Measurements from ENCODE around the gene RLN1.
"Not testable (repeated sequence)": the region's sequence is repeated elsewhere in the genome, so short reads cannot be mapped to it uniquely, and the experiment has no call there.

RLN1 gene

GRCh38 chr9:5361326-5362010, 21.8 kb upstream of the RLN1 start:
- H3K4me1 ChIP-seq (ENCODE audit: control insufficient read depth in 5 of 5, insufficient read depth in 5 of 5, low read length in 5 of 5), result peaks cover 0 to 25% (median 10%) of the 10 kb centered on the region in 5 donors
- H3K27ac ChIP-seq (ENCODE audit: low read depth, low read length), result peak overlapping the region; percentile 62

DNA sequence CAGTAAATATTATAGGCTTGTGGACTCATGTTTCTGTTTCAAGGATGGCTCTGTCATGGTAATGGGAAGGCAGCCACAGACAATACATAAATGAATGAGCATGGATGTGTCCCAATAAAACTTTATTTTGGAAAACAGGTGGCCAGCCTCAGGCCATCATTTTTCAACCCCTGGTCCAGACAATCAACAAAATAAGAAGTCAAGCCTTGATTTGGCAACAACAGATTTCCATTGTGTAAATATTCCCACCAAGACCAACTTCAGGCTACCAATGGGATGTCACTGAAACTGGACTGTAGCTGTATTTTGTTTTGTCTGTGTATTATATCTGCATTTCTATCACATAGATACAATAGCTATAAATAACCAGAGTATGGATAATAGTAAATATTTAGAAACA, 20.7 kb upstream of the RLN1 start:
- Histone ChIP-seq H3K36me3 (ENCODE audit: control insufficient read depth in 5 of 5, insufficient read depth in 5 of 5, low read length in 5 of 5) (peaks cover 0 to 7% (median 4%) of the 10 kb centered on the region in 5 donors), H3K4me3 (ENCODE audit: low read depth in 1 of 5, low read length in 5 of 5) (peak overlapping the region in 1 of 5 donors; percentile 11), H3K27me3 (ENCODE audit: control insufficient read depth in 5 of 5, insufficient read depth in 4 of 5, low read length in 5 of 5) (no peaks in the 10 kb centered on the region), H3K4me1 (ENCODE audit: control insufficient read depth in 5 of 5, insufficient read depth in 5 of 5, low read length in 5 of 5) (peaks cover 0 to 25% (median 10%) of the 10 kb centered on the region in 5 donors), H3K27ac (ENCODE audit: low read depth, low read length) (no peak overlapping the region), H3K9ac (ENCODE audit: low read length in 5 of 5) (no peak overlapping the region), H3K9me3 (ENCODE audit: control insufficient read depth in 5 of 5, low read length in 5 of 5) (no peaks in the 10 kb centered on the region)

More at GRCh38 chr9:5361326-5362010, 21.8 kb upstream of the RLN1 start:
- H3K36me3 ChIP-seq (ENCODE audit: control insufficient read depth in 5 of 5, insufficient read depth in 5 of 5, low read length in 5 of 5), result peaks cover 0 to 5% (median 2%) of the 10 kb centered on the region in 5 donors
- no peaks in the 10 kb centered on the region for H3K9me3 ChIP-seq (ENCODE audit: control insufficient read depth in 5 of 5, low read length in 5 of 5)
- H3K27me3 ChIP-seq (ENCODE audit: control insufficient read depth in 5 of 5, insufficient read depth in 4 of 5, low read length in 5 of 5), result no peaks in the 10 kb centered on the region
- H3K4me3 ChIP-seq (ENCODE audit: low read depth in 1 of 5, low read length in 5 of 5), result no peak overlapping the region
- no peak overlapping the region for H3K9ac ChIP-seq (ENCODE audit: low read length in 5 of 5)

GRCh38 chr9:5357431-5358105, 17.9 kb upstream of the RLN1 start:
- peaks cover 0 to 7% (median 4%) of the 10 kb centered on the region in 5 donors for H3K36me3 ChIP-seq (ENCODE audit: control insufficient read depth in 5 of 5, insufficient read depth in 5 of 5, low read length in 5 of 5)
- H3K4me3 ChIP-seq (ENCODE audit: low read depth in 1 of 5, low read length in 5 of 5), result no peak overlapping the region
- peaks cover 0 to 25% (median 10%) of the 10 kb centered on the region in 5 donors for H3K4me1 ChIP-seq (ENCODE audit: control insufficient read depth in 5 of 5, insufficient read depth in 5 of 5, low read length in 5 of 5)
- no peak overlapping the region for H3K27ac ChIP-seq (ENCODE audit: low read depth, low read length)
- H3K27me3 ChIP-seq (ENCODE audit: control insufficient read depth in 5 of 5, insufficient read depth in 4 of 5, low read length in 5 of 5), result no peaks in the 10 kb centered on the region
- H3K9ac ChIP-seq (ENCODE audit: low read length in 5 of 5), result no peak overlapping the region
- H3K9me3 ChIP-seq (ENCODE audit: control insufficient read depth in 5 of 5, low read length in 5 of 5), result no peaks in the 10 kb centered on the region

DNA sequence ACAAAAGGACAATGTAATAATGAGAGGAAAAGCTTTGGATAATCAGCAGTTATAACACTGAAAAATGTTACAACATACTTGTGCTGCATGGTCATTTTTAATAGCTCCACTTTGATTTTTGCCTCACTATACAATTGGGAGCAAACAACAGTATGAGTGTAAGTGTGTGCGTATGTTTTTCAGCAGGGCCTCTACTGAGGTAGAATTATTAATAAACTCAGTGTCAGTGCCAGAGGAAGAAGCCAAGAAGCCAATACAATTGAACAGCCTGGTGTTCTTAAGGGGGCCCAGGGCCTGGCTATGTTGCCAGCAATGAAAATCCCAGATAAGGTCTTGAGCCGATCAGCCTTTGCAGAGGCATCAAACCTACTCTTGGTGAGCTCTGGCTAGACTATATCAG, 16.1 kb upstream of the RLN1 start:
- H3K27ac ChIP-seq (ENCODE audit: low read depth, low read length), result no peak overlapping the region
- no peaks in the 10 kb centered on the region for H3K27me3 ChIP-seq (ENCODE audit: control insufficient read depth in 5 of 5, insufficient read depth in 4 of 5, low read length in 5 of 5)
- no peaks in the 10 kb centered on the region for H3K9me3 ChIP-seq (ENCODE audit: control insufficient read depth in 5 of 5, low read length in 5 of 5)
- no peak overlapping the region for H3K4me3 ChIP-seq (ENCODE audit: low read depth in 1 of 5, low read length in 5 of 5)
- no peak overlapping the region for H3K9ac ChIP-seq (ENCODE audit: low read length in 5 of 5)
- peaks cover 0 to 7% (median 4%) of the 10 kb centered on the region in 5 donors for H3K36me3 ChIP-seq (ENCODE audit: control insufficient read depth in 5 of 5, insufficient read depth in 5 of 5, low read length in 5 of 5)
- H3K4me1 ChIP-seq (ENCODE audit: control insufficient read depth in 5 of 5, insufficient read depth in 5 of 5, low read length in 5 of 5), result peaks cover 0 to 12% (median 7%) of the 10 kb centered on the region in 5 donors

DNA sequence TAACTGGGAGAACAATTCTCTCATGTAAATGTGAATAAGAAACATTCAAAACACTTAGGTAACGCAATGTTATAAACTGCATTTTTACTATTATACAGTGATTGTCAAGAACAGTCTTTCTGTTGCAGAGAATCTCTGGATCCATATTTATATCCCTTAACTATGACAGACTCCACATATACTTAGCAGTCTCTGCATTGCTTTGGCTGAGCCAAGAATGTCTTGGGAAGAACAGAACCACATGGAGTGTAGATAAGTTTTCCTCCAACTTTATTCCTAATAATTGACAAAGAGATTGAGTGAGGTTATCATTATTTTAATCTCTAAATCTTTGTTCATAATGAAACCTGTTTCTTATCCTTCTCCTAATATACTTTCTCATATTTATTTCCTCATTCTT, 15.6 kb upstream of the RLN1 start:
- Histone ChIP-seq H3K4me1 (ENCODE audit: control insufficient read depth in 5 of 5, insufficient read depth in 5 of 5, low read length in 5 of 5) (peaks cover 0 to 6% (median 4%) of the 10 kb centered on the region in 5 donors), H3K9ac (ENCODE audit: low read length in 5 of 5) (no peak overlapping the region), H3K4me3 (ENCODE audit: low read depth in 1 of 5, low read length in 5 of 5) (no peak overlapping the region), H3K27me3 (ENCODE audit: control insufficient read depth in 5 of 5, insufficient read depth in 4 of 5, low read length in 5 of 5) (no peaks in the 10 kb centered on the region), H3K36me3 (ENCODE audit: control insufficient read depth in 5 of 5, insufficient read depth in 5 of 5, low read length in 5 of 5) (peaks cover 0 to 7% (median 4%) of the 10 kb centered on the region in 5 donors), H3K9me3 (ENCODE audit: control insufficient read depth in 5 of 5, low read length in 5 of 5) (peaks cover 0 to 5% (median 0%) of the 10 kb centered on the region in 5 donors), H3K27ac (ENCODE audit: low read depth, low read length) (no peak overlapping the region)

DNA sequence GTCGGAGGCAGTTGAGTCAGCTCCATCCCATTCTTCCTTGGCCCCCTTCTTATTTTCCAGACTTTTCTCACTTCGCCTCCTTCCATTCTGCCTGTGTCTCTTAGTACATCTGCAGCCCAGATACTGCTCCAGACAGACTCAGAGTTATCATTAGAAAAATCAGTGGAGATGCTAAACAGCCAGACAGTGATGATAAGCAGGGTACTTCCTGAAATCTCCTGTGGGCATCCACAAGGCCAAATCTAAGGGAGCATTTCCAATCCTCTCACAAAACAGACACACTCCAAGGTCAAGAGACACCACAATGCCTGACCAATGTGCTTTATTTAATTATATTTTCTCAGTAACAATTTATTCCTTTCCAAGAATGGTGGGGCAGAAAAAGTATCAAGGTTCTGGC, 14.5 kb upstream of the RLN1 start:
- H3K27ac ChIP-seq (ENCODE audit: low read depth, low read length), result no peak overlapping the region
- peaks cover 0 to 7% (median 4%) of the 10 kb centered on the region in 5 donors for H3K36me3 ChIP-seq (ENCODE audit: control insufficient read depth in 5 of 5, insufficient read depth in 5 of 5, low read length in 5 of 5)
- no peak overlapping the region for H3K4me3 ChIP-seq (ENCODE audit: low read depth in 1 of 5, low read length in 5 of 5)
- no peak overlapping the region for H3K9ac ChIP-seq (ENCODE audit: low read length in 5 of 5)
- H3K4me1 ChIP-seq (ENCODE audit: control insufficient read depth in 5 of 5, insufficient read depth in 5 of 5, low read length in 5 of 5), result peaks cover 0 to 4% (median 0%) of the 10 kb centered on the region in 5 donors
- no peaks in the 10 kb centered on the region for H3K27me3 ChIP-seq (ENCODE audit: control insufficient read depth in 5 of 5, insufficient read depth in 4 of 5, low read length in 5 of 5)
- H3K9me3 ChIP-seq (ENCODE audit: control insufficient read depth in 5 of 5, low read length in 5 of 5), result peaks cover 0 to 7% (median 0%) of the 10 kb centered on the region in 5 donors

- H3K4me3 ChIP-seq (ENCODE audit: low read depth in 1 of 5, low read length in 5 of 5), result no peak overlapping the region
- peaks cover 0 to 10% (median 0%) of the 10 kb centered on the region in 5 donors for H3K9me3 ChIP-seq (ENCODE audit: control insufficient read depth in 5 of 5, low read length in 5 of 5)
- H3K4me1 ChIP-seq (ENCODE audit: control insufficient read depth in 5 of 5, insufficient read depth in 5 of 5, low read length in 5 of 5), result peaks cover 0 to 4% (median 0%) of the 10 kb centered on the region in 5 donors
- no peak overlapping the region for H3K9ac ChIP-seq (ENCODE audit: low read length in 5 of 5)
- H3K36me3 ChIP-seq (ENCODE audit: control insufficient read depth in 5 of 5, insufficient read depth in 5 of 5, low read length in 5 of 5), result peaks cover 0 to 7% (median 4%) of the 10 kb centered on the region in 5 donors
- no peak overlapping the region for H3K27ac ChIP-seq (ENCODE audit: low read depth, low read length)
- H3K27me3 ChIP-seq (ENCODE audit: control insufficient read depth in 5 of 5, insufficient read depth in 4 of 5, low read length in 5 of 5), result no peaks in the 10 kb centered on the region
Measured at GRCh38 chr9:5352637-5353248, 13.1 kb upstream of the RLN1 start.

- H3K4me1 ChIP-seq (ENCODE audit: control insufficient read depth in 5 of 5, insufficient read depth in 5 of 5, low read length in 5 of 5), result peaks cover 0 to 4% (median 0%) of the 10 kb centered on the region in 5 donors
- H3K4me3 ChIP-seq (ENCODE audit: low read depth in 1 of 5, low read length in 5 of 5), result no peak overlapping the region
- no peak overlapping the region for H3K27ac ChIP-seq (ENCODE audit: low read depth, low read length)
- H3K27me3 ChIP-seq (ENCODE audit: control insufficient read depth in 5 of 5, insufficient read depth in 4 of 5, low read length in 5 of 5), result no peaks in the 10 kb centered on the region
- no peaks in the 10 kb centered on the region for H3K9me3 ChIP-seq (ENCODE audit: control insufficient read depth in 5 of 5, low read length in 5 of 5)
- H3K36me3 ChIP-seq (ENCODE audit: control insufficient read depth in 5 of 5, insufficient read depth in 5 of 5, low read length in 5 of 5), result no peaks in the 10 kb centered on the region
- no peak overlapping the region for H3K9ac ChIP-seq (ENCODE audit: low read length in 5 of 5)
Measured at GRCh38 chr9:5336688-5337087, 3.0 kb downstream of the RLN1 start.

GRCh38 chr9:5331276-5331675, 8.4 kb downstream of the RLN1 start:
- not testable (repeated sequence) for H3K4me3 ChIP-seq (ENCODE audit: low read depth in 1 of 5, low read length in 5 of 5); H3K27me3 ChIP-seq (ENCODE audit: control insufficient read depth in 5 of 5, insufficient read depth in 4 of 5, low read length in 5 of 5); H3K36me3 ChIP-seq (ENCODE audit: control insufficient read depth in 5 of 5, insufficient read depth in 5 of 5, low read length in 5 of 5); H3K4me1 ChIP-seq (ENCODE audit: control insufficient read depth in 5 of 5, insufficient read depth in 5 of 5, low read length in 5 of 5); H3K9ac ChIP-seq (ENCODE audit: low read length in 5 of 5); H3K9me3 ChIP-seq (ENCODE audit: control insufficient read depth in 5 of 5, low read length in 5 of 5); H3K27ac ChIP-seq (ENCODE audit: low read depth, low read length)
